GM21526 (cell line): ENCODE measurements around the gene NTRK2.
"Not testable (repeated sequence)": the region's sequence is repeated elsewhere in the genome, so short reads cannot be mapped to it uniquely, and the experiment has no call there.

Experiments
- ATAC-seq: cut with Tn5 transposase; IDR thresholded peaks from one replicate; pipeline ENCODE4 v1.9.1; 2021; ENCODE audit warnings: moderate library complexity; ENCODE audit not compliant: unreplicated experiment, low FRiP score

Gene NTRK2

GRCh38 chr9:85040821-85041465 lies 371.4 kb downstream of the NTRK2 start:
- ATAC-seq: no peak

GRCh38 chr9:85041466-85042137 lies 372.1 kb downstream of the NTRK2 start:
- no peak for ATAC-seq

- ATAC-seq: no peak
Measured at GRCh38 chr9:85042981-85043647, 373.6 kb downstream of the NTRK2 start.

- ATAC-seq: no peak
Measured at GRCh38 chr9:85045271-85045670, 375.7 kb downstream of the NTRK2 start.

GRCh38 chr9:85046475-85046874 lies 376.9 kb downstream of the NTRK2 start:
- no peak for ATAC-seq

GRCh38 chr9:85053206-85053786 lies 383.8 kb downstream of the NTRK2 start:
- ATAC-seq: no peak

- no peak for ATAC-seq
Measured at GRCh38 chr9:85054017-85054416, 384.5 kb downstream of the NTRK2 start.

GRCh38 chr9:85055506-85056202 lies 386.1 kb downstream of the NTRK2 start:
- ATAC-seq: peak; percentile 60

- peak; percentile 45 for ATAC-seq
Measured at GRCh38 chr9:85056203-85056572, 386.7 kb downstream of the NTRK2 start.

GRCh38 chr9:85061969-85062368 lies 392.4 kb downstream of the NTRK2 start:
- ATAC-seq: no peak

- no peak for ATAC-seq
Measured at GRCh38 chr9:85062385-85063022, 393.0 kb downstream of the NTRK2 start.

- ATAC-seq: no peak
Measured at GRCh38 chr9:85064811-85065371, 395.4 kb downstream of the NTRK2 start.

- peak; percentile 80 for ATAC-seq
Measured at GRCh38 chr9:85067792-85068191, 398.3 kb downstream of the NTRK2 start.

GRCh38 chr9:85069421-85069820 lies 399.9 kb downstream of the NTRK2 start:
- ATAC-seq: not testable (repeated sequence)
